Common myeloid progenitor, CD34-positive (primary cell): ENCODE results near the gene FAM169A.
"Not testable (repeated sequence)": the region's sequence is repeated elsewhere in the genome, so short reads cannot be mapped to it uniquely, and the experiment has no call there.

Source experiments
- CTCF ChIA-PET: fragments of 350-600 bp; sonication (Branson Sonifier 250); formaldehyde crosslinking; loops from one replicate; lab custom pipeline; 2021; ENCODE audit warnings: antibody characterized with exemption; lab: Charles Lee
- POLR2A ChIA-PET: fragments of 350-600 bp; sonication (Branson Sonifier 250); formaldehyde crosslinking; loops from one replicate; lab custom pipeline; 2021; ENCODE audit warnings: antibody characterized with exemption; lab: Charles Lee
- DNase-seq, 3 donors: peaks; one replicate each; pipeline versions ENCODE4 v3.0.0 to v3.0.0-alpha.2; 2013
- H3K27ac ChIP-seq, 2 experiments: 1 replicate in 1 of 2; 2 replicates in 1 of 2; pipeline ENCODE4 v1.7.0; 2013; ENCODE audit warnings: inconsistent platforms in 2 of 2, low read length in 2 of 2, mild to moderate bottlenecking in 2 of 2, low read depth in 1 of 2, moderate library complexity in 1 of 2; ENCODE audit not compliant: severe bottlenecking in 2 of 2, insufficient read depth in 1 of 2, poor library complexity in 1 of 2
- H3K27me3 ChIP-seq, 5 experiments: replicated peaks in 2 of 5; 1 replicate in 3 of 5; 2 replicates in 2 of 5; pipeline versions ENCODE4 v1.6.1 to v1.7.0; 2013; ENCODE audit warnings: low read length in 4 of 5, mild to moderate bottlenecking in 2 of 5, moderate library complexity in 2 of 5, inconsistent platforms in 1 of 5; ENCODE audit not compliant: insufficient read depth in 5 of 5, control insufficient read depth in 4 of 5
- H3K36me3 ChIP-seq, 4 experiments: 1 replicate in 2 of 4; 2 replicates in 2 of 4; pipeline versions ENCODE4 v1.6.1 to v1.7.0; 2013; ENCODE audit warnings: low read length in 3 of 4, control low read depth in 1 of 4, mild to moderate bottlenecking in 1 of 4; ENCODE audit not compliant: control insufficient read depth in 4 of 4, insufficient read depth in 4 of 4
- H3K4me1 ChIP-seq, 4 experiments: 1 replicate in 3 of 4; 2 replicates in 1 of 4; pipeline versions ENCODE4 v1.6.1 to v1.7.1; 2013; ENCODE audit warnings: low read length in 3 of 4, mild to moderate bottlenecking in 3 of 4, control low read depth in 1 of 4, inconsistent platforms in 1 of 4, moderate library complexity in 1 of 4; ENCODE audit not compliant: control insufficient read depth in 4 of 4, insufficient read depth in 4 of 4; ENCODE audit errors: control extremely low read depth in 1 of 4
- H3K4me3 ChIP-seq, 7 experiments: 1 replicate in 4 of 7; 2 replicates in 3 of 7; pipeline versions ENCODE4 v1.5.1 to v1.7.0; 2013; ENCODE audit warnings: mild to moderate bottlenecking in 7 of 7, low read length in 6 of 7, moderate library complexity in 6 of 7, inconsistent platforms in 2 of 7, low read depth in 2 of 7, control low read depth in 1 of 7; ENCODE audit not compliant: insufficient read depth in 4 of 7, control insufficient read depth in 1 of 7; ENCODE audit errors: extremely low read depth in 1 of 7
- H3K9me3 ChIP-seq, 5 experiments: 1 replicate in 4 of 5; 2 replicates in 1 of 5; pipeline versions ENCODE4 v1.6.1 to v1.7.1; 2013; ENCODE audit warnings: low read length in 4 of 5, mild to moderate bottlenecking in 2 of 5, inconsistent platforms in 1 of 5, low read depth in 1 of 5, moderate library complexity in 1 of 5; ENCODE audit not compliant: control insufficient read depth in 4 of 5, insufficient read depth in 2 of 5; ENCODE audit errors: control extremely low read depth in 1 of 5
- whole genome bisulfite sequencing: methylation state at CpG from one replicate; pipeline ENCODE4 v1.1.5; 2013; ENCODE audit not compliant: insufficient coverage; 5-methylcytosine and 5-hydroxymethylcytosine counted together

FAM169A gene

DNA sequence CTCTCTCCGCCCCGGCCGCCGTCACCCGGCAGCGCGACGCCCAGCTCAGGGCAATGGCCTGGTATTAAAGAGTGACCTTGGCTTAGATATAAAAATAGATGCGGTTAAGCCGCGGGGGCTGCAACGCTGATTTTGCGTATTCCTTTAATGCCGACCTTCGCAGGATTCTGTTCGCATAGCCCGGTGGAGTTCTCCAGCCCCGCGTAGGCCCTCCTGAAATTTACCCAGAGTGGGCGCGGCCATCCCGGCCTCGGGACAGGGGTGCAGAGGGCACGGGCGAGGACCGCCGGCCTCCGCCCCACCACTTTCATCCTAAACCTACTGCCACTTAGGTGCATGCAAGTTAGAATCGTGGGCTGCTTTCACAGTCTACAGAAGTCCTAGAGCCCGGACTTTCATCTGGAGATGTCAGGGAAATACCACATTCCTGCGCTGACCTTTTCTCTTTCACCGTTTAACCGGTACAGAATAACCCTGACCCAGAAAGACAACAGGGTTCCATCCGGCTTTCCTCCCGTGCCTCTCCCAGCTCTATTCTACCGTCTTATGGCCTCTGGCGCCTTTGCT is 492 bp upstream of the FAM169A start:
- POLR2A ChIA-PET: no interaction called here
- no peaks in the 10 kb centered on the region for H3K27me3 ChIP-seq
- DNase-seq: peak in 2 of 3 donors; percentile 12 to 36
- H3K36me3 ChIP-seq: no peaks in the 10 kb centered on the region
- CTCF ChIA-PET: interaction anchor here (0.5 to 2.2 kb wide), 4 partner anchors 36 to 1911 kb away, joined by 3 to 5 read pairs (median 4); partner anchors contain the start of genes FCHO2, GFM2 and NSA2
- 5% methylated on average over 26 of the region's 37 CpGs for WGBS
- H3K4me3 ChIP-seq: peak overlapping the region; percentile 78 to 98 (median 88)
- H3K4me1 ChIP-seq: peaks cover 0 to 18% (median 14%) of the 10 kb centered on the region in 4 experiments
- H3K9me3 ChIP-seq: no peaks in the 10 kb centered on the region
- H3K27ac ChIP-seq: peak overlapping the region; percentile 58 to 84

DNA sequence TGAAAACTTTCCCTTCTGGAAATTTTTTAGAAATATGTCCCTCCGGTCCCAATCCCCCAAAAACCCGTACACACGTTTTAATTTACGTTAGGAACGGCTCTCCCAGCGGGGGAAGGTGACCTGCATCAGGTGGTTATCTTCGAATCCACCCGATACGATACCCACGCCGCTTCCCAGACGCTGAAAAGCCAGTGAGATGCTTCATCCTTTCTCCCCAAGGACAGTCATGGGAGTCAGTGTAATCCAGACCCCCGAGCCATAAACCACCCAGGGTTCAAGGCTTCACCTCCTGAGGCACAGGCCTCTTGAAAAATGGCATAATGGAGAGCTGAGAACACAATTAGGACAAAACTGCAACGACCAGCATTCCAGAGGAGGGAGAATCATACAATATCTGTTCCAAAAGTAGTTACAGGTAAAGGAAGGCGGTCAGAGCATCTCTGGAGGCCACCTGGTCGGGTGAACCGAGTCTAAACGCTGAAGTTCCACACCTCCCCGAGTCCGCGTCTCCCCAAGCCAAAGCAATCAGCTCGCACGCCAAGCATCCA is 857 bp downstream of the FAM169A start:
- Histone ChIP-seq H3K27me3 (no peaks in the 10 kb centered on the region), H3K36me3 (no peaks in the 10 kb centered on the region), H3K4me3 (peak overlapping the region; percentile 78 to 98 (median 88)), H3K9me3 (no peaks in the 10 kb centered on the region), H3K27ac (peak overlapping the region; percentile 58 to 84), H3K4me1 (peaks cover 0 to 18% (median 14%) of the 10 kb centered on the region in 4 experiments)
- POLR2A ChIA-PET: interaction anchor here (1.1 to 1.9 kb wide), 2 partner anchors 14 to 99 kb away, joined by 4 to 8 read pairs; partner anchors contain the start of genes GFM2 and NSA2
- 24% methylated on average over 17 of the region's 23 CpGs for whole genome bisulfite sequencing
- peak in 1 of 3 donors; percentile 22 for DNase-seq
- CTCF ChIA-PET: interaction anchor here (0.6 to 1.0 kb wide), 3 partner anchors 15 to 78 kb away, joined by 3 to 4 read pairs (median 3); no protein-coding TSS in a partner anchor

DNA sequence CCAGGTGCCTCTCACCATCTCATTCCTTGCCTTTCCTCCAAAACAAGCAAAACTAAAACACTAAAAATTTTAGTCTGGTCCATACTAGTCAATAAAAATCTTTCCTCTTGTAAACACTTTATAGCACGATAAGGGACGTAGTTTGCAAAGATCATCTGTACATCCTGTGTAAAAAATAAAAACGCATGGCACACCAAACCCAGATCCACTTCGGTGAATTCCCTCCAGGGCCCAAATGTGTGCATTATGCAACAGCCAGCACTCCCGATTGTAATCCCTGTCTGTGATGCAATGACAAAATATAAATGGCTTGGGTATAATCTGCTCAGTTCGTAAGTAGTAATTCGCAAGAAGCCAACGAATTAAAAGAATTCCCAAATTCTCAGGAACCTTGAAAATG is 1.4 kb downstream of the FAM169A start:
- no peaks in the 10 kb centered on the region for H3K36me3 ChIP-seq
- WGBS: 74% methylated on average over 4 of the region's 8 CpGs
- H3K27ac ChIP-seq: no peak overlapping the region
- H3K4me1 ChIP-seq: peaks cover 0 to 18% (median 14%) of the 10 kb centered on the region in 4 experiments
- H3K4me3 ChIP-seq: peak overlapping the region in 6 of 7 experiments; percentile 78 to 98 (median 88)
- no peaks in the 10 kb centered on the region for H3K27me3 ChIP-seq
- POLR2A ChIA-PET: interaction anchor here (0.6 to 1.9 kb wide), 2 partner anchors 10 to 13 kb away, joined by 4 to 8 read pairs; no protein-coding TSS in a partner anchor
- no peak for DNase-seq
- H3K9me3 ChIP-seq: no peaks in the 10 kb centered on the region
- CTCF ChIA-PET: no interaction called here

DNA sequence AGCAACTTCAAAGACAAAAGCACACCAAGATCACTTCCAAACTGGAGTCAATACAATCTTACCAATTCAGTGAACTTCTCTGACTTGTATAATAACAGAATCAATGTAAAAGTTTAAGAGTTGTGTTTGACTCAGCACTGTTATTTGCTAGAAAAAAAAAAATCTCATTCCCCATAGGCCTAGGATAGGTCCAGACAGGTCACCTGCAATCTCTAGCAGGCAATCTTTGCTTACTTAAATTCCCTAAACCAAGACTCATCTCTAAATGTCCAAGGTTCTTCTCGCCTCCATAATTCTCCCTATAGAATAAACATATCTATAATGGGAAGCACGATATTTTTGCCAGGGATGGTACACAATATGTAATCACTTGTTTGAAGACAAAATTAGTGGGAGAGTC is 2.5 kb downstream of the FAM169A start:
- no CpG with 5 or more reads among the region's 2 CpGs for WGBS
- no peak overlapping the region for H3K4me3 ChIP-seq
- H3K27ac ChIP-seq: no peak overlapping the region
- DNase-seq: no peak
- ChIA-PET POLR2A (no interaction called here), CTCF (no interaction called here)
- H3K4me1 ChIP-seq: peaks cover 0 to 18% (median 14%) of the 10 kb centered on the region in 4 experiments
- no peaks in the 10 kb centered on the region for H3K27me3 ChIP-seq
- H3K9me3 ChIP-seq: no peaks in the 10 kb centered on the region
- no peaks in the 10 kb centered on the region for H3K36me3 ChIP-seq

DNA sequence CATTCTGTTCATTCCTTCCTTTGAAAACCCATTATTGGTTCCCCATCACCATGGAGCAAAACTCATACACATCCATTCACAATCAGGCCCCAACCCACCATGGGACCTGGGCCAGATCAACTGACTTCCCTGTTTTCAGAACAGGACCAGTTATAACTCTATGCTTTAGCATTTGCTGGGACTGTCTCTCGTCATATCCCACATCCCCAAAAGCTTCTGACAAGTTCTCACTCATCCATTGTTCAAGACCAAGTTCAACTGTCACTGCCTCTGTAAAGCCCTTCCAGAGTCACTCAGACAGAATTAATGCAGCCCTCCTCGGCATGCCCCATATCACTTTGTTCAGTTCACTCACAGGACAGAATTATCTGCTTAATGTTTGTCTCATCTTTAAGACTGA is 4.0 kb downstream of the FAM169A start:
- H3K4me3 ChIP-seq: no peak overlapping the region
- ChIA-PET CTCF (no interaction called here), POLR2A (no interaction called here)
- H3K4me1 ChIP-seq: peaks cover 0 to 18% (median 14%) of the 10 kb centered on the region in 4 experiments
- no peaks in the 10 kb centered on the region for H3K9me3 ChIP-seq
- no peaks in the 10 kb centered on the region for H3K27me3 ChIP-seq
- no peaks in the 10 kb centered on the region for H3K36me3 ChIP-seq
- no peak overlapping the region for H3K27ac ChIP-seq
- DNase-seq: no peak
- 100% methylated on average over 1 of the region's 2 CpGs for whole genome bisulfite sequencing

DNA sequence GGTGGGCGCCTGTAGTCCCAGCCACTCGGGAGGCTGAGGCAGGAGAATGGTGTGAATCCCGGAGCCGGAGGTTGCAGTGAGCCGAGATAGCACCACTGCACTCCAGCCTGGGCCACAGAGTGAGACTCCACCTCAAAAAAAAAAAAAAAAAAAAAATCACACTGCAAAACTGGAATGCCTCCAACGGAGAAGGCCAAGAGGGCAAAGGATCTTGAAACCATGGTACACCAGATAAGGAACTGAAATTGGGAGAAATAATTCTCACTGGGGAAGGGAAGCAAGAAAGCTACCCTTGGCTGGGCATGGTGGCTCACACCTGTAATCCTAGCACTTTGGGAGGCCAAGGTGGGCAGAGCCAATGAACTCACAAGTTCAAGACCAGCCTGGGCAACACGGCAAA is 9.2 kb downstream of the FAM169A start:
- DNase-seq, H3K4me3 ChIP-seq, H3K9me3 ChIP-seq, H3K27ac ChIP-seq, H3K36me3 ChIP-seq, H3K4me1 ChIP-seq, H3K27me3 ChIP-seq, POLR2A ChIA-PET, CTCF ChIA-PET: not testable (repeated sequence)
- WGBS: 98% methylated on average over 6 of the region's 7 CpGs

DNA sequence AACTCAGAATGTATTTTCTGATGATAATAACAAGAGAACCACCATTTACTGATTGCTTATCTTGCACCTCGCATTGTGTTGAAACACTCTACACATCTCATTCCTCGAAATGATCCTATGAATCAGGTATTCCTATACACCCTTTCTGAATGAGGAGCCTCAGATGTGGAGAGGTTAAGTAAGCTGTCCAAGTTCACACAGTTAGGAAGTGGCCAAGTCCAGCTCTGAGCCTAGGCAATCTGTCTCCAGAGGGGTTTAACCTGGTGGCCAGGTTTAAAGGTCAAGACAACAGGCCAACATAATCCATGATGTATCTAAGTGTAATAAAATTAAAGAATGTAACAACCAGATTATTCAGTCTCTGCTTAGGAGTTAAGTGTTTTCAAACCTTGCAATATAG is 12.9 kb downstream of the FAM169A start:
- WGBS: no CpG with 5 or more reads among the region's 2 CpGs
- POLR2A ChIA-PET: no interaction called here
- CTCF ChIA-PET: no interaction called here
- Histone ChIP-seq H3K4me3 (no peak overlapping the region), H3K4me1 (peaks cover 9 to 35% (median 23%) of the 10 kb centered on the region in 4 experiments), H3K9me3 (peaks cover 0 to 6% (median 2%) of the 10 kb centered on the region in 5 experiments), H3K27me3 (no peaks in the 10 kb centered on the region), H3K27ac (no peak overlapping the region), H3K36me3 (peaks cover 0 to 3% (median 0%) of the 10 kb centered on the region in 4 experiments)
- no peak for DNase-seq
